Measurements from ENCODE around the gene PROB1.
A peak's percentile ranks its signal among the peaks of the same experiment; 100 is the strongest.

PROB1 gene

GRCh38 chr5:139341187-139341688 lies 53.7 kb downstream of the PROB1 start:
- DNase-seq (ENCODE audit: low spot score in 2 of 2): no peak
- no peaks in the 10 kb centered on the region for H3K9me3 Mint-ChIP-seq
- peak overlapping the region; percentile 93 for H3K27ac Mint-ChIP-seq
- peak overlapping the region; percentile 89 for H3K4me3 Mint-ChIP-seq
- H3K4me1 Mint-ChIP-seq: peaks cover 31% of the 10 kb centered on the region
- peaks cover 4% of the 10 kb centered on the region for H3K36me3 Mint-ChIP-seq
- ATAC-seq (ENCODE audit: low read depth): no peak
- no peaks in the 10 kb centered on the region for H3K27me3 Mint-ChIP-seq

Measured in memory B cell (primary cell).